HL-60/S4 treated with retinoic acid at 250 ng/mL for 4 days and 3 days (cell line): ENCODE results near the gene KCNQ2.

Source experiments
- in situ Hi-C: fragments of 300-500 bp; cut with MboI; formaldehyde crosslinking; loops from 2 replicates; pipeline ENCODE4 v1.7.0; 2022; ENCODE audit warnings: low sequenced_read_pairs

Gene KCNQ2

GRCh38 chr20:63501818-63502670 lies 29.6 kb upstream of the KCNQ2 start:
- in situ Hi-C loops, result no loop called here

GRCh38 chr20:63500902-63501817 lies 28.7 kb upstream of the KCNQ2 start:
- in situ Hi-C loops, result no loop called here

GRCh38 chr20:63500151-63500901 lies 27.9 kb upstream of the KCNQ2 start:
- in situ Hi-C loops, result no loop called here

GRCh38 chr20:63499338-63499969 lies 27.0 kb upstream of the KCNQ2 start:
- in situ Hi-C loops, result no loop called here

- in situ Hi-C loops, result no loop called here
These were observed 26.5 kb upstream of the KCNQ2 start, which contains the start of gene EEF1A2 for GRCh38 chr20:63498960-63499337. Gene EEF1A2 (minus strand): TSS chr20:63499083. CDS start chr20:63497763, 1,320 bp downstream.

- in situ Hi-C loops, result no loop called here
These were observed 25.8 kb upstream of the KCNQ2 start for GRCh38 chr20:63497946-63498935.

- in situ Hi-C loops, result no loop called here
These were observed 24.9 kb upstream of the KCNQ2 start for GRCh38 chr20:63497138-63497945.

- in situ Hi-C loops, result no loop called here
These were observed 24.2 kb upstream of the KCNQ2 start for GRCh38 chr20:63496596-63497120.

- in situ Hi-C loops, result no loop called here
These were observed 23.5 kb upstream of the KCNQ2 start for GRCh38 chr20:63495741-63496595.

- in situ Hi-C loops, result no loop called here
These were observed 22.8 kb upstream of the KCNQ2 start for GRCh38 chr20:63495167-63495720.

GRCh38 chr20:63494420-63495166 lies 22.1 kb upstream of the KCNQ2 start:
- in situ Hi-C loops, result no loop called here

GRCh38 chr20:63494084-63494419 lies 21.6 kb upstream of the KCNQ2 start:
- in situ Hi-C loops, result no loop called here

- in situ Hi-C loops, result no loop called here
These were observed 21.1 kb upstream of the KCNQ2 start for GRCh38 chr20:63493563-63494020.

GRCh38 chr20:63492982-63493381 lies 20.5 kb upstream of the KCNQ2 start:
- in situ Hi-C loops, result no loop called here

- in situ Hi-C loops, result no loop called here
These were observed 20.1 kb upstream of the KCNQ2 start for GRCh38 chr20:63492518-63492917.

- in situ Hi-C loops, result no loop called here
These were observed 19.3 kb upstream of the KCNQ2 start for GRCh38 chr20:63491635-63492230.
